Smooth muscle cell (in vitro differentiated cells): ENCODE results near the gene DCPS. TPM values are rescaled to one million over a fixed set of nuclear protein-coding genes. Genes with fewer than 3 reads are reported as not detected.

Experiments used
- DNase-seq: peaks from one replicate; lab custom pipeline; 2025; ENCODE audit not compliant: unreplicated experiment; lab: John Stamatoyannopoulos, UW
- H2AFZ ChIP-seq: fragments of 200-600 bp; sonication (generic); 2 replicates; pipeline ENCODE4 v1.6.0; 2016; ENCODE audit warnings: antibody characterized with exemption, low read depth, mild to moderate bottlenecking
- H3F3A ChIP-seq: fragments of 200-600 bp; sonication (generic); 2 replicates; pipeline ENCODE4 v1.6.0; 2017; ENCODE audit warnings: antibody characterized with exemption, low read depth
- H3K27ac ChIP-seq: fragments of 200-600 bp; sonication (generic); 2 replicates; pipeline ENCODE4 v1.5.1; 2016; ENCODE audit warnings: low read depth, mild to moderate bottlenecking
- H3K27me3 ChIP-seq: fragments of 200-600 bp; sonication (generic); 2 replicates; pipeline ENCODE4 v1.6.1; 2016; ENCODE audit warnings: low read depth, mild to moderate bottlenecking
- H3K36me3 ChIP-seq: fragments of 200-600 bp; sonication (generic); 2 replicates; pipeline ENCODE4 v1.5.1; 2016; ENCODE audit warnings: low read depth
- H3K4me1 ChIP-seq: fragments of 200-600 bp; sonication (generic); 2 replicates; pipeline ENCODE4 v1.5.1; 2016; ENCODE audit warnings: low read depth
- H3K4me2 ChIP-seq: fragments of 200-600 bp; sonication (generic); 2 replicates; pipeline ENCODE4 v1.6.0; 2016; ENCODE audit warnings: mild to moderate bottlenecking
- H3K4me3 ChIP-seq: fragments of 200-600 bp; sonication (generic); 2 replicates; pipeline ENCODE4 v1.5.1; 2016; ENCODE audit warnings: mild to moderate bottlenecking
- H3K79me2 ChIP-seq: fragments of 200-600 bp; sonication (generic); 2 replicates; pipeline ENCODE4 v1.6.0; 2016; ENCODE audit warnings: low read depth, mild to moderate bottlenecking
- H3K9ac ChIP-seq: fragments of 200-600 bp; sonication (generic); 2 replicates; pipeline ENCODE4 v1.6.0; 2016; ENCODE audit warnings: low read depth
- H3K9me3 ChIP-seq: fragments of 200-600 bp; sonication (generic); replicated peaks from 2 replicates; pipeline ENCODE4 v1.5.1; 2016; ENCODE audit warnings: low read depth
- H4K20me1 ChIP-seq: fragments of 200-600 bp; sonication (generic); 2 replicates; pipeline ENCODE4 v1.6.0; 2016; ENCODE audit warnings: low read depth
- CTCF ChIP-seq: fragments of 200-600 bp; sonication (generic); IDR thresholded peaks from 2 replicates; pipeline ENCODE4 v1.5.1; 2017; ENCODE audit warnings: borderline replicate concordance, mild to moderate bottlenecking, antibody characterized with exemption; ENCODE audit not compliant: insufficient read depth, poor library complexity, severe bottlenecking
- WGBS: methylation state at CpG from one replicate; pipeline ENCODE4 v1.1.7; 2016; ENCODE audit warnings: low lambda C conversion rate; 5-methylcytosine and 5-hydroxymethylcytosine counted together
- polyA plus RNA-seq: library from polyadenylated mRNA; unstranded; fragments of >200 nt; fragmentation: Nextera tagmentation; extraction: Ambion mirVana; gene quantifications from 2 replicates; pipeline ENCODE4 v1.2.1, GENCODE V29; 2016
- total RNA-seq: library from RNA; depleted of rRNA; stranded (reverse); fragments of >200 nt; gene quantifications from 2 replicates; pipeline ENCODE4 v1.2.3, GENCODE V29; 2014

Gene DCPS
- total and polyA plus RNA-seq, 2 experiments from 2014 or later, result 19.0 to 25.4 TPM

GRCh38 chr11:126317756-126318573 is 14.1 kb downstream of the DCPS start:
- peak overlapping the region; percentile 5 for H3K4me3 ChIP-seq
- DNase-seq, result no peak
- no peak overlapping the region for H2AFZ ChIP-seq
- H4K20me1 ChIP-seq, result no peaks in the 10 kb centered on the region
- WGBS, result 10% methylated on average over 14 of the region's 14 CpGs
- no peaks in the 10 kb centered on the region for H3K9me3 ChIP-seq
- H3K4me2 ChIP-seq, result peak overlapping the region; percentile 75
- peaks cover 33% of the 10 kb centered on the region for H3F3A ChIP-seq
- peak overlapping the region; percentile 73 for H3K9ac ChIP-seq
- no peak for TF ChIP-seq CTCF
- peak overlapping the region; percentile 97 for H3K27ac ChIP-seq
- no peaks in the 10 kb centered on the region for H3K27me3 ChIP-seq
- no peaks in the 10 kb centered on the region for H3K36me3 ChIP-seq
- peaks cover 5% of the 10 kb centered on the region for H3K79me2 ChIP-seq
- H3K4me1 ChIP-seq, result no peaks in the 10 kb centered on the region

- no peak for DNase-seq
- WGBS, result 11% methylated on average over 9 of the region's 9 CpGs
- H3K4me1 ChIP-seq, result no peaks in the 10 kb centered on the region
- H3F3A ChIP-seq, result peaks cover 33% of the 10 kb centered on the region
- H3K4me2 ChIP-seq, result peak overlapping the region; percentile 75
- H2AFZ ChIP-seq, result no peak overlapping the region
- TF ChIP-seq CTCF, result no peak
- peaks cover 5% of the 10 kb centered on the region for H3K79me2 ChIP-seq
- no peaks in the 10 kb centered on the region for H3K36me3 ChIP-seq
- H3K9ac ChIP-seq, result peak overlapping the region; percentile 76
- no peaks in the 10 kb centered on the region for H4K20me1 ChIP-seq
- H3K9me3 ChIP-seq, result no peaks in the 10 kb centered on the region
- no peaks in the 10 kb centered on the region for H3K27me3 ChIP-seq
- H3K27ac ChIP-seq, result peak overlapping the region; percentile 97
- H3K4me3 ChIP-seq, result no peak overlapping the region
Observed at GRCh38 chr11:126318574-126319373, 14.9 kb downstream of the DCPS start.

- no peaks in the 10 kb centered on the region for H3K36me3 ChIP-seq
- peak overlapping the region; percentile 97 for H3K27ac ChIP-seq
- no peak overlapping the region for H3K4me3 ChIP-seq
- H4K20me1 ChIP-seq, result no peaks in the 10 kb centered on the region
- no peak for DNase-seq
- 56% methylated on average over 5 of the region's 5 CpGs for WGBS
- H3F3A ChIP-seq, result peaks cover 33% of the 10 kb centered on the region
- H3K4me2 ChIP-seq, result peak overlapping the region; percentile 49
- no peak for TF ChIP-seq CTCF
- H3K9ac ChIP-seq, result peak overlapping the region; percentile 76
- H3K27me3 ChIP-seq, result no peaks in the 10 kb centered on the region
- H3K9me3 ChIP-seq, result no peaks in the 10 kb centered on the region
- no peak overlapping the region for H2AFZ ChIP-seq
- no peaks in the 10 kb centered on the region for H3K4me1 ChIP-seq
- peaks cover 5% of the 10 kb centered on the region for H3K79me2 ChIP-seq
Observed at GRCh38 chr11:126319374-126319740, 15.5 kb downstream of the DCPS start.
